HG02623 (cell line): ENCODE results near the gene TSPAN3.

Source experiments
- ATAC-seq: cut with Tn5 transposase; IDR thresholded peaks from one replicate; pipeline ENCODE4 v1.9.1; 2021; ENCODE audit warnings: moderate library complexity; ENCODE audit not compliant: unreplicated experiment

The TSPAN3 gene

DNA sequence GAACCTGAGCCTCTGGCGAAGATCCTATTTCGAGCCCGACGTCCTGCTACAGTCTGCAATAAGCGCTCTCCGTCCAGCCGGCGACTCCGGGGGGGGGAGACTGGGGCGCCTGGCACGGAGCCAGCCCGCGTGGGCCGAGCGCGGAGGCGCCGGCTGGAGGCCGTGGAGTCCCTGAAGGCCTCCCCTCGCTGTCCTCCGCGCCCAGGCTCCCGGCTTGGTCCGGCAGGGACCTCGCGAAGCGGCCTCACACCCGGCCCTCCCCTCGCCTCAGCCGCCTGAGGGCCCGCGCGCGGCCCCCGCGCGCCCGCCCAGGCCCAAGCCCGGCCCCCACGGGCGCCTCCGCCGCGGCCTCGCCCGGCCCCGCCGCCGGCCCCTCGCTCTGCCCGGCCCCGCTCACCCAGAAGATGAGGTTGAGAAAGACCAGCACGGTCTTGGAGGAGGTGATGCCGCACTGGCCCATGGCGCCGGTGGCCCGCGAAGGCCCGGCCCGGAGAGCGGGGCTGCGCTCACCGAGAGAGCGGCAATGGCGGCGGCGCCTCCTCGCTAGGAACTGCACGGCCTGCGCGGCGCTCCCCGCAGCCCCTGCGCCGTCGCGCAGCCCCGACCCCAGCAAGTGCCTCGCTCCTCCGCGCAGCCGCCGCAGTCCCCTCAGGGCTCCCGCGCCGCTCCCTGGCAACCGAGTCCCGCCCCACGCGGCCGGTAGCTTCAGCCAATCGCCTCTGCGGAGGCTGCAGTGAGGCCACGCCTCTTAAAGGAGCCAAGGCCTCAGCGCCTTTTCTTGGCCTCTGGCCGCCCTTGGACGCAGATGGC lies at the start of gene TSPAN3:
Gene TSPAN3, minus strand, starts transcription at position 615 of the 810 bp plus-strand sequence. Its CDS starts 155 bp downstream, at position 460.
- peak; percentile 96 for ATAC-seq

GRCh38 chr15:77120576-77120975 lies 49.7 kb upstream of the TSPAN3 start:
- no peak for ATAC-seq

GRCh38 chr15:77119446-77119845 lies 48.5 kb upstream of the TSPAN3 start:
- ATAC-seq: no peak

GRCh38 chr15:77118882-77119321 lies 48.0 kb upstream of the TSPAN3 start:
- no peak for ATAC-seq

DNA sequence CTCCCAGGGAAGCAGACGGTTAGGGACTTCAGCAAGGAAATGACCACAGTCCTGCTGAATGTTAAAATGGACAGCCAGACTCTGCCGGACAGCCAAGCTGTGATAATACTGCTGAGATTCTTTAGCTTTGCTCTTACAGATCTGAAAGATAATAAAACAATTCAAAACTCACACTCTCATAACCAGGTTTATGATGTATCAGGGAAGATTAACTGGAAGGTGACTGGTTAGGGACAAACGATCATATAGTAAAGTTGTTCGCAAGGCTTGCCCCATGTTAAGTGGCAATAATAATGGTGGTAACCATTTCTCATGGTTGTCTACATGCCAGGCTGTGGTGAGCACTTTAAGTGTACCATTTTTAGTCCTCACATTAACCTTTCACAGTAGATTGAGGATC lies 44.3 kb upstream of the TSPAN3 start:
- ATAC-seq: no peak

DNA sequence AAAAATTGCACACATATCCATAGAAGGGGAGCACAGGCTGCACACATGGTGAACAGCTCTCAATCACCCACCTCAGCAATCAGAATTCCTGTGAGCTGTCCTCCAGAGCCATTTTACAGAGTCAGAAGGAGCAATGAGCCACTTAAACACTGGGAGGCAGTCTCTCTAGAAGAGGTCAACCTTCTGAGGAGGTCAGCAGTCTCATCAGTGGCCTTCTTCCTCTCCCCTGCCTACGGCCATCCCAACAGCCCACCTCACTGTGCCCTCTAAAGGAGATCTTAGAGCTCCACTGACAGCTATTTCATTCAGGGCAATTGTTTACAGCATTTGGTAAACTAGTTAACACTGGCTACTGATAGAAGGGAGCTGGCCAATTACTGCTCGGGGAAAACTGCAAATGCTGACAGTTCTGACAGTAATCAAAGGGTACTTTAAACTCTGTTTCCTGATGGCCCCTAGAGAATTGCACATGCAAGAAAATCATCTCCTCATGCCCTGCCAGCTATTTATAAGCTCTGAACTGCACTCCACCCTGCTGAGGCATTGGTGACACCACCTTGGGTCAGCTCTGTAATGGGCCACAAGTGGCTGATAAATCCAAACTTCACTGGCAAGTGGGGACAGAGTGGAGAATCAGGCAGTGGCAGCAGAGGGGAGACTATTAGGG lies 42.1 kb upstream of the TSPAN3 start:
- no peak for ATAC-seq

DNA sequence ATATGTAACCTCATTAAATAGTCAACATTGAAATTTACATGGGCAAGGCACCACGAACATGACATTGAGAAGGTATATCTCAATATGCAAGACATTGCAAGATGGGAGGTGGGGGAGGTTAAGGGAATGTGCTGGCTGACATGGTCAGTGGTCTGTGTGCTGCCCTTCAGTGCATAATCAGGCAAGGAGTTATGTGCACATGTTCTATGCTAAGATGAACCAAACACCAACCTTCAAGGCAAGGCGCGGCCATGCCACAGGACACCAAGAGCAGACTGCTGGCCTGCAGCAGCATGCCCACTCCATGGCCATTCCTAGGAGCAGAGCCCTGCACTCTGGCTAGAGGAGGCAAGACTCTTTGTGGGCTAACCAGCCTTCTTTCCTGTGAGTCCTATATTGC lies 40.9 kb upstream of the TSPAN3 start:
- no peak for ATAC-seq

DNA sequence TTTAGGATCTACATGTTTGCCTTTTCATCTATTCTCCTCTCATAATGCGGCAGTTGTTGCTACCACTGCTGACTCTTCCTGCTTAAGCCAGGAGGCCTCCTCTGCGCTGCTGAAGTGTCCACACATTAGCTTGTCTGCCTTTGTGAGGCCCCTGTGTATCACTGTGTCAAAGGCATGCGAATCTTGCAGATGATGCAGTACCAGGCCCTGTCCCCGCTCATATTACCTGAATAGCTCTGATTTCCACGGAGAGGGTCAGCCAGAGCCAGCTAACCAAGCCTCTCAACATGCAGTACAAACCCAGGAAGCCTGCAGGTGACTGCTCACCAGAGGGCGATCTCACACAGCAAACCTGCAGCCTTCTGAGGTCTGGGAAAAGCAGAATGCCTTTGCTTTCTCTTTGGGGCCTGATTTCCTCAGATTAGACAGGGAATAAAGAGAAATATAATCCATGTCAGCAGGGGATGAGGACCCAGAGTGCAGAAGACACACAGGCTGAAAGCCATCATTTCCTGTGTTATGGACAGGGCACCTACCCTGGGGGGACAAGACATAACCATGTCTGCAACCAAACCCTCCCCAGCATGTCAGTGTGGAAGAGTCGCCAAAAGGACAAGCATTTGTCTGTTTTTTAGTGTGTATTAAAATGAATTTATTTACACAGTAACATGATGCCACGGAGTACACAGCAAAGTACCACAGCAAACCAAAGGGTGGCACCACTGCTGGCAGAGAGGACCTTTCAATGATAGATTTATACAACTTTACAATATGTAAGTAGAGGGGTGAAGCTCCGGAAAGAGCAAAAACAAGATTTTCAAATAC lies 36.8 kb upstream of the TSPAN3 start:
- no peak for ATAC-seq

GRCh38 chr15:77107068-77107467 lies 36.2 kb upstream of the TSPAN3 start:
- ATAC-seq: no peak

DNA sequence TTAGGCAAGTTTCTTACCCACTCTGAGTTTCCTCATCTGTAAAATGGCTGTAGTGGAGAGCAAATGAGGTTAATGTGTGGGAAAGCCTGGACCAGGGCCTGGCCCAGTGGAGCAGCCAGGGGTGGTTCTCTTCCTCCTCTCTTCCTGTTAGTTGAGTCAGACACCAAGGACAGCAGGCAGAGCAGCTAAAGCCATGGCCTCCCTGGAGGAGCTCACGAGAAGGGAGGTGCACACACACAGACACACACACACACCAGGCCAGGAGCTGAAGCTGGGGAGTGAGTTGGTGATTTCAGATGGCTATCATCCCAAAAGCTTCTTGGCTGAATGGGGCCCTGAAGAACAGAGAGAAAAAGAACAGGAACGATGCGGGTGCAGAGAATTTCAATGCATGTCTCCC lies 33.2 kb upstream of the TSPAN3 start:
- ATAC-seq: no peak

DNA sequence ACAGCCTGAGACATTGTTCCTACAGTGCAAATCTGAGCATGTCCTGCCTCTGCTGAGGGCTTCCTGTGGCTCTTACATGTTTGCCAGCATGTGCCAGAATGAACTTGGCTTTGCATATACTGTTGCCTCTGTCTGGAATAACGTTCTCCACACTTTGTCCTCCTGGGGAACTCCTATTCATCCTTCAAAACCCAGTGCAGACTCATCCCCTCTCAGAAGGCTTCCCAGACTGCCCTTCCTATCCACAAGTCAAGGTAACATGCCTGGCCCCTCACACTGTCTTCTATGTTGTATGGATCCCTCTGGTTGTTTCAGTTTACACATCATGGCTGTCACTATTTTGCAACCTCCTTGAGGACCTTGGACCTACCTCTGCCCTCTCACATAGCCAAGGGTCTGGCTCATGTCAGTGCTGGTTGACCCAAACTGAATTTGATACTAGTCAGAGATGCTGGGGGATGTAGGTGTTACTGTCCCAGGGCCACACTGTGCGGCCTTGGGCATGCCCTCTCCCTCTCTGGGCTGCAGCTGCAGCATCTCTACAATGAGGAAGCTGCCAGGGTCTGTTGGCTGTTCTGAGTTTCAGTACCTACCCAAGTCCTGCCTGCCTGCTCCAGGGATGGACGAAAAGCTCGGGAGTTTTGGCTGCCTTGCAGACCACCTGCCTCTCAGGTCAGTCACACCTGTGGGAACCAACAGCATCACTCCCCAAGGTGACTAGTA lies 29.0 kb upstream of the TSPAN3 start:
- ATAC-seq: no peak

GRCh38 chr15:77098572-77098971 lies 27.7 kb upstream of the TSPAN3 start:
- ATAC-seq: no peak

- no peak for ATAC-seq
Measured at GRCh38 chr15:77097921-77098320, 27.0 kb upstream of the TSPAN3 start.

GRCh38 chr15:77097248-77097721 lies 26.4 kb upstream of the TSPAN3 start:
- ATAC-seq: no peak

- no peak for ATAC-seq
Measured at GRCh38 chr15:77096541-77096940, 25.6 kb upstream of the TSPAN3 start.

- no peak for ATAC-seq
Measured at GRCh38 chr15:77096138-77096537, 25.2 kb upstream of the TSPAN3 start.

GRCh38 chr15:77094397-77095030 lies 23.6 kb upstream of the TSPAN3 start:
- no peak for ATAC-seq

GRCh38 chr15:77093436-77093835 lies 22.5 kb upstream of the TSPAN3 start:
- no peak for ATAC-seq

DNA sequence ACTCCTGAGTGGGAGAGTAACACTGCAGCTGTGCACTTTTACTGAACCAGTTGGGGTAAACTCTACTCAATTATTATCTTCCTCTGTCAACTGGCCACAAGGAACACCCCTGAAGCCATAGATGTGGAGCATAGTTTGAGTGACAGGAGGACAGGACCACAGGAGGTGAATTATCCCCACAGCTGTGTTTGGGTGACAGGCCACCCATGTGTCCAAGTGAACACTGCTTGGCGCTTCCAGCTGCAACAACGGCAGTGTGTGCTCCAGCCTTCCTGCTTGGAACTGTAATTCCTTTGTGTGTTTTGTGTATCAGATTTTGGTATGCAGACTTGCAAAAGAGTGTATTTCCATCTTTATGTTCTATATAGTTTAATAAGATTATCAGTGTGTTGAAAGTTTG lies 20.2 kb upstream of the TSPAN3 start:
- ATAC-seq: no peak

GRCh38 chr15:77087213-77087612 lies 16.3 kb upstream of the TSPAN3 start:
- no peak for ATAC-seq
